Left renal cortex interstitium (tissue), 4 donors: ENCODE measurements around the gene MRPS27. TPM values are rescaled to one million over a fixed set of nuclear protein-coding genes. Genes with fewer than 3 reads are reported as not detected.

Experiments
- DNase-seq, 4 donors: peaks; one replicate each; pipeline ENCODE4 v3.0.0-alpha.2; 2013; ENCODE audit warnings: low read depth in 4 of 4, low spot score in 2 of 4, missing footprints in 1 of 4
- polyA plus RNA-seq, 4 donors: library from polyadenylated mRNA; unstranded; fragments of 120-200 nt; gene quantifications; one replicate each; pipeline ENCODE4 v1.2.1, GENCODE V29; 2013; ENCODE audit not compliant: insufficient read length in 4 of 4

Gene MRPS27
- polyA plus RNA-seq, 4 donors, result 60.5 to 71.0 (median 64.9) TPM

DNA sequence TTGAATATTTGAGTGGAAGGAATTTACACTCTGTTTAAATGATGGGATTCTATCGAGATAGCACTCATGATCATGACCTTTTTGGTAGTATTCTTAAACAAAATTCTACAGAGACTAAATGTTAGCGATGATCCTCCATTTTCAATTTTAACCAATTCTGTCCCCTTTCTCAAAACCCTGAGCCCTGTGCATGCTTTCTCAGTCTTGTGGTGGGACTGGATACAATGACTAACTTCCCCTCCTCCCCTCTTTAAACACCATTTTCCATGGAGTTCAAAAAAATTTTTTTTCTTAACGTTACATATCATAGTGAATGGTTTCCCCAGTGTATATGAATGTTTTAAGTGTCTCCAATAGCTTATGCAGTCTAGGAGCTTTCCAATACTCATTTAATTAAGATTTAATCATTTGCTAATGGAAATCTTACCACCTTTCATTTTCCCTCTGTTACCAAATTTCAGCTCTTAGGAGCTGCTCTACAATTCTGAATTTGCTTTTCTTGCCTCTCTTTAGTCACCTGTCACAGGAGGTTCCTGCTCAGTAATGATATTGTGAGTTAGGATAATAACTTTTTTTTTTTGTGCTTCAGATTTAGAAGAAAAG lies 111.6 kb downstream of the MRPS27 start:
- DNase-seq, result no peak

DNA sequence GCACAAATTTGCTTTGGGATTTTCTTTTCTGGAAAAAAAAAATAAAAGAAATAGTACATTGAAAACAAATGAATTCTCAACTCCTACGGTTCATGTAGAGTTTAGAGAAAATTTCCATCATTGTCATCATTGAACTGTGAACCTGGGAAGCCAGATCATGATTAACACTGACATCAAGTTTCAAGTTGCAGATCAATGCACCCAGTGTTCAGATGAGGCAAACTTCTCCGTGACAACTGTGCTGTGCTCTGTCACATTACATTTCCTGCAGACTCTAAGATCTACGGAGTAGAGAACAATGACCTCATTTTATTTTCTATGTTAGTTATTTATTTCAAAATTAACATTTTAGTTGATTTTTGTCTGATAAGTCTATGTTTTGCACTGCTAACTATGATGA lies 113.0 kb downstream of the MRPS27 start:
- DNase-seq, result no peak

DNA sequence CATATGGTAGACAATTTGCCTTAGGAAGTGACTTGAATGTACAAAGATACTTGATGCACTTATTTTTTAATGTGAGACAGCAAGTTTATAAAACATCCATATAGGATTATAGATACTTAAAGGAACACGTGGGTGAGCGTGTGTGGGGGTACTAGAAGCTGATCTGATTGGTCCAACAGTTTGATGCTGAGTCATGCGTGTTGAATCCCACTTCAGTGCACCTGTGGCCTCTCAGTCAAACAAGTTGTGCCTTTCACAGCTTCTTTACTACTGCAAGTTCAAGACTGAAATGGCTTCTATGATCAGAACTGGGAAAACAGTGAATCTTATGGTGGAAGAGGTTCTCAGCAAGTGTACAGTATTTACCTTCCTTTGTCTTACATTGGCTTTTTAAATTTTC lies 113.9 kb downstream of the MRPS27 start:
- no peak for DNase-seq

DNA sequence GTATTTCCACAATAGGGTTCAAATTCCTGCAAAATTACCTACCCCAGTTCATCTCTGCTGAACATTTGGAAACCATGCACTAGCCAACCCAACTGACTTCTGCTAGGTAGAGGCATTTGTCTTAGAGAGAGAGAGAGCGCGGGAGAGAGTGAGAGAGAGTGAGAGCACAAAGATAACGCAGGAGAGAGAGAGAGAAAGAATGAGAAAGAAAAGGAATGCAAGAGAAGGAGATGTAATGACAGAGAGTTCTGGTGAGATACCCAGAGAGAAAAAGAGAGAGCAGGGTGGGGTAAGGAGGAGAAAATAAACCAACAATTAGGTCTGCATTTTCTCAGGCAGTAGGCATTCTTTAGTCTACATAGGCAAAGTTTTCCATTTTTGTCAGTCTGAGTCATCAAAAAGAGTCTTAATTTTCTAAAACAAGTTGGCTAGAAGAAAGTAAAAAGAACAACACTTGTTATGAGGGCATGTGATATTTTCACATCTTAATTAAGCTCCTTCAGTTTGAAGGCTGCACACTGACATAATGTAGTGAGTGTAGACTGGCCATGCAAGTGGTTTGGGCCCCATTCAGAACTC lies 114.5 kb downstream of the MRPS27 start:
- no peak for DNase-seq

GRCh38 chr5:72204946-72205345 lies 115.1 kb downstream of the MRPS27 start:
- no peak for DNase-seq

DNA sequence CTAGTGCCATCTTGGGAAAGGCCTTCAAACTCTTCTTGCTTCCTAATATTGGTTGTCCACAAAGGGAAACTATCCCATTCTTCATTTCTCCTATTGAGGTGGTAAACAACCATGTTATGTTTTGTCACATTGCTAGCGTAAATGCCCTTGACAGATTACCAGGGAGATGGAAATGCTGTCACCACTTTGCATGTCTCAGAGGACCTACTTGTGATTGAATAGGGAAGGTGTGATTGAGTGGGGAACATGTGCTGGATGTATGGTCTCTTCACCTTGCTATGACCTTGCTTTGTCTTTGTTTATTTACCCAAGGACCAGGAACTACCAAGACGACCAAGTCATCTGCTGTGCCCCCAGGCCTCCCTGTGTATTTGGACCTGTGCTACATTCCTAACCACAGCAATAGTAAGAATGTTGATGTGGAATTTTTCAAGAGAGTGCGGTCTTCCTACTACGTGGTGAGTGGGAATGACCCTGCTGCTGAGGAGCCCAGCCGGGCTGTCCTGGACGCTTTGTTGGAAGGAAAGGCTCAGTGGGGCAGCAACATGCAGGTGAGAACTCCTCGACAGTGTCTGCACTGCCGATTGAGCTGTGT lies 116.7 kb downstream of the MRPS27 start:
- no peak for DNase-seq

- DNase-seq, result no peak
Observed at GRCh38 chr5:72202331-72202825, 117.7 kb downstream of the MRPS27 start.

- no peak for DNase-seq
Observed at GRCh38 chr5:72199681-72200080, 120.4 kb downstream of the MRPS27 start.

DNA sequence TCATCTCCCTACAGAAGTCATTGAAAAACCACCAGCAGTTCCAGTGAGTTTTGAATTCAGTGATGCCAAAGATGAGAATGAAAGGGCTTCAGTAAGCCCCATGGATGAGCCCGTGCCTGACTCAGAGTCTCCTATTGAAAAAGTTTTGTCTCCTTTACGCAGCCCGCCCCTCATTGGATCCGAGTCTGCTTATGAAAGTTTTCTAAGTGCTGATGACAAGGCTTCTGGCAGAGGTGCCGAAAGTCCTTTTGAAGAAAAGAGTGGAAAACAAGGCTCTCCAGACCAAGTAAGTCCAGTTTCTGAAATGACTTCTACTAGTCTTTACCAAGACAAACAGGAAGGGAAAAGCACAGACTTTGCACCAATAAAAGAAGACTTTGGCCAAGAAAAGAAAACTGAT lies 122.6 kb downstream of the MRPS27 start:
- DNase-seq, result no peak

- DNase-seq, result no peak
Observed at GRCh38 chr5:72195581-72195980, 124.5 kb downstream of the MRPS27 start.

GRCh38 chr5:72194846-72195245 lies 125.2 kb downstream of the MRPS27 start:
- no peak for DNase-seq

DNA sequence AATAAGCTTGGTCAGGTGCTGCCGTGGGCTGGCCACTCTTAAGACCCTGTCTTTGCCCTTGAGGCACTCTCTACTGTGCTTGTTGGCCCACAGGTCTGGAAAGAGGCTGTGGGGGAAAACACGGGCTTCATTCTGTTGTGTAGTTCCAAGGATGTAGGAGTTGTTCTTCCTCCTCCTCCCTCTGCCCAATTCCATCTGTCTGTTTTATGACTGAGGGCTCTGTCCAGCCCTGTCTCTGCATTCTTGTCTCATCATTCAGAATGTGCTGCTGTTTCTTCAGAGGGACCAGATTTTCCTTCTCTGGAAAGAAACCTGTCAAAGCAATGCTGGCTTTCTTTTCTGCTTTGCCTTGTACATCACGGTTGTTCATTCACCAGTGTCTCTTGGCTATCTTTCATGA lies 128.6 kb downstream of the MRPS27 start:
- DNase-seq, result no peak

- DNase-seq, result no peak
Observed at GRCh38 chr5:72189146-72189545, 130.9 kb downstream of the MRPS27 start.

DNA sequence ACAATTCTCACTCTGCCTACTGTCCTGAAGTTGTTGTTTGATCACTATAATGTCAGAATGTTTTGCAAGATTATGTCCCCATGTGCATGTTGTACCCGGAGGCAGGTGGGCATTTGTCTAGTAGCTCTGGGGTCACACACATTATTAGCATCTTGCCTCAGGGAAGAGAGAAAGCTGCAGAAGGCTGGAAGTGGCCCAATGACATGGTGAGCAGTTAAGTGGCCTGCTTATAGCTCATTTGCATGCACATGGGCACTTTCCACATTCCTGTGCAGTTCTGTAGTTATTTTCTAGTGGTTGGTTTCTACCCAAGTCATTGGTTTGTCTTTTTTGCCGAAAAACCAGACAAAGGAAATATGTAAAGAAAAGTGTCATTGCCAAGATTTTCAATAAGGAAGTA lies 131.9 kb downstream of the MRPS27 start:
- no peak for DNase-seq

DNA sequence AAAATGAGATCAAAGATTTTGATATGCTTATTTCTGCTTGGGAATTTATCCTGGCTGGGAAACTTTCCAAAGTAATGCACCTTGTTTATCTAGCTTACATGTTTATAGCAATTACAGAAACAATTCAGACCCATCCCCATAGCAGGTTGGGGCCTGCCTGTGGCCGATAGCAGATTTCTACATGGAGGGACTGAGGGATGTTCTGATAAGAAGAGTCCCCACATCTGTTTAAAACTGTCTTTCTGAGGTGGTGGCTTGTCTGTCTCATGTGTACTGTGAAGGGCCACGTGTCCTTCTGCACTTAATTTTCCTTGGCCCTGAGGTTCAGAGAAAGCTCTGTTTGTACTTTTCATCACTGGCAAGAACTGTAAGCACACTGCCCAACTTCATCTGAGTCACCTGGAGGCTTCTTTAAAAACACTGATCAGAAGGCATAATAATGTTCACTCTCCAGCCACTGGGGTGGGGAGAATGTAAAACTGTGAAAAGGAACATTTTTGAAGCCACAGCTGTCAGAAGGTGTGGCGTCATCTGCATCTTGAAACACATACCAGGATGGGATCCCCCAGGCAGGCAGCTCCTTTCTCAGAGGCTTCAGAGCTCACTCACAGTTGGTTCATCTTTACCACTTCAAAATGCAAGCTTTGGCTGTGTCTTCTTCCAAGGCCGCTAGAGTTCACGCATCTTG lies 132.5 kb downstream of the MRPS27 start:
- DNase-seq, result no peak

DNA sequence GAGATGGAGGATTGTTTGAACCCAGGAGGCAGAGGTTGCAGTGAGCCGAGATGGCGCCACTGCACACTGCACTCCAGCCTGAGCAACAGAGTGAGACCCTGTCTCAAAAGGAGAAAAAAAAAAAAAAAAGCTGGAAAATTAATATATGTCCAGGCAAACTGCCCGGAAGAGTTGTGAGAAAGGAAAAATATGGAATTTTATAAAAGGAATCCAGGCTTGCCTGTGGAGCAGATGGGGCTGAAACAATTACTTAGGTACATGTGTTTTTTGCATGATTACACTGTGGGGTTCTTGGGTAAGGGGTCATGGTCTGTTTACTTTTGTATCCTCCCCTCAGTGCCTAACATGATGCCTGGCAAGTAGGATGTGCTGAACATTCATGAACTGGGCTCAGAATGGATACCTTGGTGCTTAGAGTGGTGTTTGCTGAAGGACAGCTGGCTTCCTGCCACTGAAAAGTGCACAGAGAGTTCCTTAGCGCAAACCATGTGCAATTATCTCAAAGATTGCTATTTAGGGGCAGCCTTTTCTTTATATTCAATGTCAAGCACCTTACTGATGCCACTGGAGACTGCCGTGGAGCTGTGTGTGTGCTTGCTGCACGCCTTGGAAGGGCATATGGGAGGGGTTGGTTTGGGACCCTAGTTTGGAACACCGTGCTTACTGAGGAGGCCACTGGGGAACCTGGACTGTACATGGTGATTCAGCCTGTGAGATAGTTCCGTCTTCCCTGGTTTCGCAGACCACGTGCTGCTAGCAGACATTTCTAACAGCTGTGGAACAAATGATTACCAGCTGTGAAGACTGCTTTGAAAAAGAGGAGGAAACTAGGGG lies 134.3 kb downstream of the MRPS27 start:
- no peak for DNase-seq

DNA sequence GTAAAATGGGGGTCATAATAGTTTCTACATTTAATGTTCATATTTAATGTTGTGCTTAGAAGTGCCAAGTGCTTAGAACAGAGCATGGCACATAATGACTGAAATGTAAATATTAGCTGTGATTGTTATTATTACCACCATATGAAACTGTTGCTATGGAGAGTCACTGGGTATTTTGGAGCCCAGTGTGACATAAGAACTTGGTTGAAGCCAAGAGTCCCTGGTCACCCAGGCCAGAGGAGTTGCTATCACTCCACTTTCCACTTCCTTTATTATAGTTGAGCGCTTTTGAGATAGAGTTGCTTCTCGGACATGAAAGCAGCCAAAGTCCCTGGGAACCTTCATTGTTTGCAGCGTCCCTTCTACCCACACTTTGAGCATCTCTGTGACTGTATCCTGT lies 135.6 kb downstream of the MRPS27 start:
- DNase-seq, result no peak

DNA sequence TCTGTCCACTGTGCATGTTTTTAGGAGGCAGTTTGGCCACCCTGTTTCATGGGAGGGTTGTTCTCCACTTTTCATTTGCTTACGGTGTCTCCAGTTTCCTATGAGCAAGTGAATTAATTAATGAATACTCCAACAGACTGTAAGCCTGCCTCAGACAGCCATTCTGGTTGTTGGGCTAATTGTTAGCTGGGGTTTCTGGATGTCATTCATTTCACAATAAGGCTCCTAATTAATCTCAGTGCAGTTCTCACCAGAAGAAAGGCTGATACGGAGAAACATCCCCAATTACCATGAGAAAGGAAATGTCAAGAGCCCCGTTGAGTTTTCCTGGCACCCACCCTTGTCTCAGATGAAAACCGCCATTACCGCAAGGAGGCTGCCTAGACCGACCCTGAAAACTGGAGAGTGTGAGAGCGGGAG lies 136.9 kb downstream of the MRPS27 start:
- no peak for DNase-seq

DNA sequence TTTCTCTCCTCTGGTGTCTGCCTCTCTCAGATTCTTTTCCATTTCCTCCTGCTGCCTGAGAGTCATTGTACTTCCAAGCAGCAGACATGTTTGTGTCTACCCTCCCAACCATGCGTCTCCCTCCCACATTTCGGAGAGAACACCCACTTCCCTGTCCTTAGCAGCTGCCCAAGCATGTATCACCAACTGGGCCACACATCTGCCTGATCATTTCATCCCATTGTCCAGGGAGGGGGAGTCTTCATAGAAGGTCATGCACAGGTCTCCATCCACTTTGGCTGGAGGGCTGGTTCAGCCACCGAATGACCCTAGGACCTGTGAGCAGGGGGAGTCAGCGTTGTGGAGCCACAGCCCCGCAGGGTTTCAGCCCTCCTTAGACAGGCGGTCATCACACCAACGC lies 137.4 kb downstream of the MRPS27 start:
- DNase-seq, result no peak

DNA sequence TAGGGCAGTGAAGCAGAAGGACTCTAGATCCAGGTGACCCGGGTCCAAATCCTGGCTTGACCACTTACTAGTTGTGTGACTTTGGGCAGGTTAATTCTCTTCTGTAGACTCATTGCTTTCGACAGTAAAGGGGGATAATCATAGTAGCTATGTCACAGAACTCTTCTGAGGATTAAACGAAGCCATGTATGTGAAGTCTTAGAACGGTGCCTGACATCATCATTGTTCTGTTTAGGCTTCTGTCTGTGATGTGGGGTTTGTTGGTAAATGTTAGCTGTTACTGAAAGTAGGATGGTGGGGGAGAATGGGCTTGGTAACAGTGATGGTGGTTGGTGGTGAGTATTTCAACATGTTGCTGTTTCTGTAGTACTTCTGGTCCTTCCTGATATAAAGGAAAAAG lies 139.1 kb downstream of the MRPS27 start:
- DNase-seq, result no peak
